MM.1S (cell line): Measurements from ENCODE around the gene TIPRL.

Experiments used
- EZH2 ChIP-seq: fragments of 300-600 bp; sonication (generic); optimal IDR thresholded peaks from 2 replicates; pipeline ENCODE3; 2017; ENCODE audit warnings: low read depth, mild to moderate bottlenecking, antibody characterized with exemption, low read length, mixed read lengths
- TF ChIP-seq, protein P1 (sequence below): fragments of 300-600 bp; sonication (generic); IDR thresholded peaks from 2 replicates; pipeline ENCODE4 v1.5.1; 2016; ENCODE audit warnings: antibody characterized with exemption, low read length, mixed read lengths

DNA sequence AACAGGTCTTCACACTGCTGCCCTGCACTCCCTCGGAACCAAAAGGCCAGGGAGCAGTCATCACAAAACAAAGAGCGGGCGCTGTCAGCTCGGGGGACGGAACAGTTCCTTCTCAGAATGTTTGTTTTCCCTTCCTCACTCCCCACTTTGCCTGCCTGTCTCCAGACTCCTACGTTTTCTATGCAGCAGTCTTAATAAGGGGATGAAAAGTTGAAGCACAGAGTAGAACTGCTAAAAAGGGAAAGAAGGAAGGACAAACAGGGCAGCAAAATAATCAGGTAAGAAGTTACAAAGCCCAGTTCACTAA, 41.3 kb upstream of the TIPRL start:
- TF ChIP-seq, protein P1, sequence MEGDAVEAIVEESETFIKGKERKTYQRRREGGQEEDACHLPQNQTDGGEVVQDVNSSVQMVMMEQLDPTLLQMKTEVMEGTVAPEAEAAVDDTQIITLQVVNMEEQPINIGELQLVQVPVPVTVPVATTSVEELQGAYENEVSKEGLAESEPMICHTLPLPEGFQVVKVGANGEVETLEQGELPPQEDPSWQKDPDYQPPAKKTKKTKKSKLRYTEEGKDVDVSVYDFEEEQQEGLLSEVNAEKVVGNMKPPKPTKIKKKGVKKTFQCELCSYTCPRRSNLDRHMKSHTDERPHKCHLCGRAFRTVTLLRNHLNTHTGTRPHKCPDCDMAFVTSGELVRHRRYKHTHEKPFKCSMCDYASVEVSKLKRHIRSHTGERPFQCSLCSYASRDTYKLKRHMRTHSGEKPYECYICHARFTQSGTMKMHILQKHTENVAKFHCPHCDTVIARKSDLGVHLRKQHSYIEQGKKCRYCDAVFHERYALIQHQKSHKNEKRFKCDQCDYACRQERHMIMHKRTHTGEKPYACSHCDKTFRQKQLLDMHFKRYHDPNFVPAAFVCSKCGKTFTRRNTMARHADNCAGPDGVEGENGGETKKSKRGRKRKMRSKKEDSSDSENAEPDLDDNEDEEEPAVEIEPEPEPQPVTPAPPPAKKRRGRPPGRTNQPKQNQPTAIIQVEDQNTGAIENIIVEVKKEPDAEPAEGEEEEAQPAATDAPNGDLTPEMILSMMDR, result no peak
- no peak for TF ChIP-seq EZH2
